Tibial nerve (tissue), 3 donors: ENCODE data around the gene PLCH2.

Experiments used
- CTCF ChIP-seq, 5 experiments: fragments of 200-600 bp in 3 of 5; fragments of 450-650 bp in 2 of 5; sonication (generic) in 3 of 5; IDR thresholded peaks; one replicate each; pipeline ENCODE4 v1.5.1; 2016 to 2019; ENCODE audit warnings: antibody characterized with exemption in 5 of 5, mild to moderate bottlenecking in 3 of 5, moderate library complexity in 2 of 5
- POLR2A ChIP-seq, 2 donors: fragments of 450-650 bp; IDR thresholded peaks; one replicate each; pipeline ENCODE4 v1.6.1; 2017; ENCODE audit warnings: antibody characterized with exemption in 2 of 2, mild to moderate bottlenecking in 2 of 2, moderate library complexity in 2 of 2

GRCh38 chr1:2470290-2471158, 5.6 kb upstream of the PLCH2 start:
- TF ChIP-seq CTCF (IDR thresholded peaks at IDR 0.05) (no peak), POLR2A (IDR thresholded peaks at IDR 0.05) (no peak)
